DMS53 treated with DMSO at 0.1 percent for 48 hours (cell line): ENCODE results near the gene ULBP3.
"Not testable (repeated sequence)": the region's sequence is repeated elsewhere in the genome, so short reads cannot be mapped to it uniquely, and the experiment has no call there.

Source experiments
- DNase-seq: peaks from one replicate; lab custom pipeline; 2025; ENCODE audit not compliant: unreplicated experiment; lab: John Stamatoyannopoulos, UW

Gene ULBP3

DNA sequence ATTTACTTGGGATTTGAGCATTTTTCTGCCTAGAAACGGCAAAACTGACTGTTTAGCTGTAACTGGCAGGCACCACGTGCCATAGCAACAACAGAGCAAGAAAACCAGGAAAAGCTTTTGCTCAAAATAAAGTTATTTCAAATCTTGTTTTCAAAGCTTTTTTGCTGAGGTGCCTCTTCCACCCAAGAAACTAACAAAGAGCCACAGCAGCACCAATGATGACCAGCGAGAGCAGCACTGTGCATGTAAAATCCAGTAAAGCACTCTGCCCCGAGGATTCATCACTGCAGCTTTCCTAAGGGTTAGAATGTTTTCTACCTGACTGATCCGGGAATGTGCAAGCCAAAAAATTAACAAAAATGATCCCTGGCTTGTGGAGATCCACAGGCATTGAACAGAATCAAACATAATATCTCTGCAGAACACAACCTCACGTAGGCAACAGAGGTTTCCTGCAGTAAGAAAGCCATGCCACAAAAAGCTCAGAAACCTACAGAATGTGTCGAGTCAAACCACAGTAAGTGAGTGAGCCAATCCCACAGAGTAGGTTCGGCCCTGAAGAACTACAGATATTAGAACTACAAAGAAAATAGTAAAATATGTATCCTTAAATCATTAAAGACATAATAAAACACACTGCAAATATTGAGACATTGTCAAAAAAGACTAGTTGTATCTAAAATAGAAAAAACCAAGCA, 7.4 kb upstream of the ULBP3 start:
- DNase-seq = no peak

DNA sequence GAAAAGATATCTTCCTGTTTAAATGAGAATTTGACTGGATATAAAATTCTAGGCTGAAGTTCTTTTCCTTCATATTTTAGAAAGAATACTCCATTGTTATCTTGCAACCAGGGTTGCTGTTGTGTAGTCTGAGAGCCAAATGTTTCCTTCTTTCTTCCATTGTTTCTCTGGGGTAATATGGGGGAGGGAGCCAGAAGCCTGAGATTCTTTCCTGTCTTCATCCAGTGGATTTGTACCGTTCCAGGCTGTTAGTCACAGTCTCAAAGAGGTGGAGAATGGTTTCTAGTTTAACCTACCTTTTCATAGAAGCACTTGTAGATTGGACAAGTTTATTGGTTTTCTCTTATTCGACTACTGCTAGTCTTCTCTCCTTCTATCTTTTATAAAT, 6.1 kb upstream of the ULBP3 start:
- no peak for DNase-seq

DNA sequence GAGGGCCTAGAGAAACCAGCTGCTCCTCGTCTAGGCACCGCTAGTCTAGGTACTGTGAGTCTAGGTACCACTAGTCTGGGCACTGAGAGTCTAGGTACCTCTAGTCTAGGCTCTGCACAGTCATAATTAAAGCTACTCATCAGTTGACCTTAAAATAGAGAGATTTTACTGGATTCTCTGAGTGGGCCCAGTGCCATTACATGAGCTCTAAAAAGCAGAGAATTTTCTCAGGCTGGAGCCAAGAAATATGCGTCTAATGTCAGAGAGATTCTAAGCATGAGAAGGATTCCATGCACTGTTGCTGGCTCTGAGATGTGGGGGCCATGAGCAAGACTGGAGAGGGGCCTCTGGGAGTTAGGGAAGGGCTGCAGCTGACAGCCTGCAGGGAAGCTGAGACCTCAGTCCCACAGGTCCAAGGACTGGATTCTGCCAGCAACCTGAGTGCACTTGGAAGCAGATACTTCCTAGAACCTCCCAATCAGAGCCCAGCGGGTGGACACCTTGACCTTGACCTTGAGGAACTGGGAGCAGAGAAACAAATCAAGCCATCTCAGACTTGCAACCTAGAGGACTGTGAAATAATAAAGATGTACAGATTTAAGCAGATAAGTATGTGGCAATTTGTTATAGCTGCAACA, 5.6 kb upstream of the ULBP3 start:
- DNase-seq = not testable (repeated sequence)

DNA sequence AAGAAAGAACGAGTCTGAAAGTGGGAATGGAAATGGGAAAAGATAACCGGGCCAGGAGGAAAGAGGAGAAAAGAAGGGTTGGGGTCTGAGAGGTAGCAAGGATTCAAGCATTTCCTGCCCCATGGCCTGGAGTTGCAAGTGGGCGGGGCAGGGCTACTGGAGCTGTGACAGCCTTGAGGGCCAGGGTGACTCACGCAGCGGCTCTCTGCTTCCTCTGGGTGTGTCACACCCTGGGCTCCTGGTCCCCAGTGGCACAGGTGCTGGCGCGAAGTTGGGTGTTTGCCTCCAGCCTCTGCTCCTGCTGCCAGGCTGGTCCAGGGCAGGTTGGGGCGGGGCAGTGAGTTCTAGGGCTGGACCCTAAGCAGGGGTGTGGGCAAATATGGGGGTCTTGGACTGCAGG, 3.3 kb upstream of the ULBP3 start:
- peak; percentile 82 for DNase-seq

DNA sequence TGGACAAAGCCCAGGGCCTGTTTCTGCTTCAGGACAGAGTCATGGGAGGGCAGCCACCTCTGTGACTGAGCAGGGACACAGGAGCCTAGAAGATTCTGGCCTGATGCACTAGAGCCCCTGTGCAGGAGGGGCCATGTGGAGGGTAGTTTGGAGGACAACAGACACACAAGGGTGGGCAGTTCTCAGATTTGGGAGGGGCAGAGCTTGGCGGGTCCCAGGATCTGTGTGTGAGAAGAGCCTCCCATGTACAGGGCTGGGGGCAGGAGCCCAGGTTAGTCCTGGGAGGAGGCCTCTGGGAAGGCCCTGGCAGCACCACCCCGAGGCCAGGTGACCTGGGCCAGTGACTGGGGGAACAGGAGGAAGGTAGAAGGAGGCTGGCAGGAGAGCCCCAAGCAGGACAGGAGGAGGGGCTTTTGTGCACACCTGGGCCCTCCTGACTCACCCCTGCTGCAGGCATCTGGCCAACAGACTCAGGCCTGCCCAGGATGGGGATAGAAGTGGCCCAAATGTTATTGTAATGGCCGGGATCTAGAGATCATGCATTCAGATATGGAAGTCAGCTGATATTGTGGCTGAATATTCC, 1.4 kb upstream of the ULBP3 start:
- DNase-seq = no peak

DNA sequence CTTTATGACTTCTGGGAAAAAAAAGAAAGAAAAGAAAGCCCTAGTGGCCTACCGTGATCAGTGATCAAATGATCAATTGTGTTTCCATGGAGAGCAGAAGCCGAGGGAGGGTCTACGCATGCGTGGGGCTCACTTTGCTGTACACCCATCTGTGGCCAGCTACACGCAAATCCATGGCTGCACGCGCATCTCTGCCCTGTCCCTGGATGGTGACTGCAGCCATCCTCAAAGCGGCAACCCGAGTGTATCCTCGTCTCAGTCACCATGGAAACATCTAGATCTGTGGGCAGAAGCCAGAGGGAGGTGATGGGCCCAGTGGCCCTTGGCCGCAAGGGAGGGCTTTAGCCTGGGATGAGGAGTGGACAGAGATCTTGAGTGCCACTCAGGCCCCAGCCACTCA, 785 bp upstream of the ULBP3 start:
- no peak for DNase-seq

DNA sequence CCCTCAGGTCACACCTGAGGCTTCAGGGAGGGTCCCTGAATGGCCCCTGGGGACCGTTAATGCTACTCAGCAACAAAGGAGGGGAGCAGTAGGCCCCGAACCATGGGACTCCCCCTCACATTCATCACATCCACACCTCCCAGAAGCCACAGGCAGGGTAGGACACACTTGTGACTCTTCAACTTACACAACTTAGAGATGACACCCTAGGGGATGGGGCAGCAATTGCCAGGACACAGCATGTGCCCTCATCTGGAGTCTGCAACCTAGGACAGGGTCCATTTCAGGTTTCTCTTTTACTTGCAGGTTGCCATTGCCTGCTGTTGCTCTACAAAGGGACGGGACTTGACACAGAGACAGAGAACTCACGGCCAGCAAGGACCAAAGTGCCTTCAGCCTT, 770 bp downstream of the ULBP3 start:
- no peak for DNase-seq

DNA sequence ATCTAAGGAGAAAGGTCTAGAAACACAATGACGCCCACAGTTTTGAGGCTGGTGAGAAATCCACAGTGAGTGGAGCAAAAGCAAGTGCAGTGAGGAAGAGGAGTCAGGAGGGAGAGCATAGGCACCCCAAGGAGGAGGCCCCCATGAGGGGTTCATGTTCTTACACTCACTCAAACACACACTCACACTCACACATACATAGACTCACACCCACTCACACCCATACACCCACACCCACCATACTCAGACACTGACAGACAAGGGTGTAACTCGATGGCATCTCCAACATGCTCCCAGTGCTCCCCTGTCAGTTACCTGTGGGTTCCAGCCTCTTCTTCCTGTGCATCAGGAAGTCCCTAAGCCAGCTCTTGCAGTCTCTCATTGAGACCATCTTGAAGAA, 3.8 kb downstream of the ULBP3 start:
- DNase-seq = no peak

DNA sequence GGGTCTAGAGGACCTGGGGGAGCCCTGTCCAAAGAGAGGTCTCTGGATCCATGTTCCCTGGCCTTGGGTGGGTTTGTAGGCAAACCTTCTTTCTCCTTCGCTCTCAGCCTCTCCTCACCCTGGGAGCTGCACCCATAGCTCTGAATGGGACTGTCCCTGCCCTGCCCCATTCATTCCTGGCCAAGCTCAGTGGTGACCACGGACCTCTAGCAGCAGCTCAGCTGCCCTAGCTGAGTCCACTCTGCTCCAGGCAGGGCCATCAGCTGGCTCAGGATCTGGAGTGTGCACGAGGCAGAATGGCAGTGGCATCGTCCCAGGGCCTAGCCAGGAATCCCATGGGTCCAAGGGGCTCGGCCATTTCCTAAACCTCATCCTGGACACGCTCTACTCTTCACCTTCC, 5.3 kb downstream of the ULBP3 start:
- DNase-seq = no peak

DNA sequence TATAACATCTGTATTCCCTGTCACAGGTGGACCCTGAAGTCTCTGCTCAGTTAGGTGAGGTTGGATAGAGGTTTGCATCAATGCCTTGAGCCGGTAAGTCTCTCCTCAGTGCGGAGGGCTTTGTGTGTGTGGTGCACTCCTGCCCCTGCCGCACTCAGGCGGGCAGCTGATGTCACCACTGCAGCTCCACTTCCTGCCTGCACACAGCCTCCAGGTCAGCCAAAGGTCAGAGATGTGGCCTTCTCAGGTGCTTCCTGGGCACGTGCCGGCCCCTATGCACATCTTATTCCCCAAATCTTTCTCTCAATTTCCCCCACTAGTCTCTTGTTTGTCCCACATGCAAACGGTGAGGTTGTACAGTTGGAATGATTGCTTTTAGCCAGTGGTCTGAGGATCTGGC, 8.9 kb downstream of the ULBP3 start:
- DNase-seq = not testable (repeated sequence)

DNA sequence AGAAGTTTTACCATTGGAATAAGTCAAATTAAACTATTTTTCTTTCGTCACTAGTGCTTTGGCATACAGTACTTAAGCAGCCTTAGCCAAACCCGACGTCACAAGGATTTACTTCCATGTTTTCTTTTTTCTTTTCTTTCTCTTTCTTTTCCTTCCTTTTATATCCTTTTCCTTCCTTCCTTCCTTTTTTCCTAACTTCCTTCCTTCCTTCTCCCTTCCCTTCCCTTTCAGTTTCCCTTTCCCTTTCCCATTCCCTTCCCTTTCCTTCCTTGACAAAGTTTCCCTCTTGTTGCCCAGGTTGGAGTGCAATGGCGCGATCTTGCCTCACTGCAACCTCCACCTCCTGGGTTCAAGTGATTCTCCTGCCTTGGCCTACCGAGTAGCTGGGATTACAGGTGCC, 9.9 kb downstream of the ULBP3 start:
- DNase-seq = no peak

DNA sequence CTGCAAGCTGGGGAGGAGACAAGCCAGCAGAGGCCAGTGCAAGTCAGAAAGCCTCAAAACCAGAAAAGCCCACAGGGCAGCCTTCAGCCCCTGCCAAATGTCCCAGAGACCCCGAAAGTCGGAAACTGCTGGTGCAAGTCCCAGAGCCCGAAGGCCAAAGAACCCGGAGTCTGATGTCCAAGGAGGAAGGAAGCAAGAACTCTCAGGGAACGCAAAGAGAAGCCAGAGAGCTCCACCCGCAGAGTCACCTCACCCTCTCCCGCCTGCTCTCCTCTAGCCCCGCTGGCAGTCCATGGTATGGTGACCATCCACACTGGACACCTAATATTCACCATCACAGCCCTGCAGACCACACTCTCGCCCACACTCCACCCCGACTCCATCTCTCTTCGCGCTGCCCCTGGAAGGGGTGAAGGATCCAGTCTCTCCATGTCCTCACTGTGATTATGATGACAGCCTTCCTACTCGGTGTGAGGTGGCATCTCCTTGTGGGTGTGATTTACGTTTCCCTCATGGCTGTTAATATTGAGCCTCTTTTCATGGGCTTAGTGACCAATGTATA, 10.6 kb downstream of the ULBP3 start:
- no peak for DNase-seq

DNA sequence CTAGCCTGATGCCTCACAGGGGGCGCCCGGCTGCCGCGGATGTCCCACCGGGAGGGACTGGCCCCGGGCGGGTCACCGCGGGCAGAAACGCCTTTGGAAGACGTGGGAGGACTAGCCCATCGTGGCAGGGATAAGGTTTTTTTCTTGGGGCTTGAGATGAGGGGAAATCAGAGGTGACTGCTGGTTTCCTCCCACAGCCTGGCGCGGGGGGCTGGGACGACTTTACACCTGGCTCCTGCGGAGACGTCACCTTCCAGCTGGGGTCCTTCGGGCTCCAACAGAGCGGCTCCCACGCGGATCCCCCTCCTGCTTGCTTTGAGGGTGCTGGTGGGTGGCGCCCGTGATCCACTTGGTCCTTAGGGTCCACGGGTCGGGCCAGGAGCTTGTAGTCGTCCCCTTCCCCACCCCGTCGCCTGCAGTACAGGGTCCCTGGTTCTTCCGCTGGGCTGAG, 11.4 kb downstream of the ULBP3 start:
- no peak for DNase-seq

DNA sequence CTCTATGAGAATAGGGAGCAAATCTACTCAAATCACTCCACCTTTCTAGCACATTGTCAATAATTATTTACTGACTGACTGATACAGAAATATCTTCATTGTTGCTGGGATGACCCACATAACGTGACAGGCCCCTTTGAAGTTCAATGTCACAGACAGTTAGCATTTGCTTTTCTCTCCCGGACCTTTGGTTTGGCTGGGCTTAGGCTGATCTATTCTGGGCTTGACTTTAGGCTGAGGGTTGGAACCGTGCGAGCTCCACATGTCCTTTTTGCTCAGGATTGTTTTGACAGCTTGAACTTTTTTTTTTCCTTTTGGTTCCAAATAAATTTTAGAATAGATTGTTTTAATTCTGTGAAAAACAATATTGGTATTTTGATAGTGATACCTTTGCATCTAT, 12.0 kb downstream of the ULBP3 start:
- no peak for DNase-seq

DNA sequence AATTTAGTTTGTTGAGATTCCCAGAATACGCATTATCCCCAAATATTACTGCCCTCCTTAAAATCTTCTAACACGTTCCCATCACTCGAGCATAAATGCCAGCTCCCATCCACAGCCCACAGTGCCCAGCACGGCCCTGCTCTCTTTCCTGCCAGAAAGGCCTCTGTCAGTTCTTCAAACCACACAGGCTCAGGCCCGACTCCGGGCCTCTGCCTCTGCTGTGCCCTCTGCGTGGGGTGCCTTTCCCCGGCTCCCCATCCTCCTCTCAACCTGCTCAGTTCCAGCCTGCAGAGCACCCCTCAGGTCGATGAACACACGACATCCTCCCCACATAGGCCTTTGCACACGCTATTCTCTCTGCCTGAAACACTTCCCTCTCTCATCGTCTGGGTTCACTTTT, 12.8 kb downstream of the ULBP3 start:
- no peak for DNase-seq

DNA sequence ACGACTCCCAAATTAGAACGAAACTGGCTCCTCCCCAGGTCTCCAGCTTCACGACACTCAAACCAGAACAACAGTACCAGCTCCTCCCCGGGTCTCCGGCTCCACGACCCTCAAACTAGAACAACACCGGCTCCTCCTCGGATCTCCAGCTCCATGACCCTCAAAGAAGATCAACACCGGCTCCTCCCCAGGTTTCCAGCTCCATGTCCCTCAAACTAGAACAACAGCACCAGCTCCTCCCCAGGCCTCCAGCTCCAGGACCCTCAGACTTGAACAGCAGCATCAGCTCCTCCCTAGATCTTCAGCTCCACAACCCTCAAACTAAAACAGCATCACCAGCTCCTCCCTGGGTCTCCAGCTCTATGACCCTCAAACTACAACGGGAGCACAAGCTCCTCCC, 13.8 kb downstream of the ULBP3 start:
- no peak for DNase-seq

DNA sequence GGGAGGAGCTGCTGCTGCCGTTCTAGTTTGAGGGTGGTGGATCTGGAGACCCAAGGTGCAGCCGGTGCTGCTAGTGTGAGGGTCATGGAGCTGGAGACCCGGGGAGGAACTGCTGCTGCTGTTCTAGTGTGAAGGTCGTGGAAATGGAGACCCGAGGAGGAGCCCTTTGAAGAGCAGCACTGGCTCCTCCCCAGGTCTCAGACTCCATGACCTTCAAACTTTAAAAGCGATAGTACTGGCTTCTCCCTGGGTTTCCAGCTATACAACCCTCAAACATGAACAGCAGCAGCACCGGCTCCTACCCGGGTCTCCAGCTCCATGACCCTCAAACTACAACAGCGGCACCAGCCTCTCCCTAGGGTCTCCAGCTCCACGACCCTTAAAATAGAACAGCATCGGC, 15.5 kb downstream of the ULBP3 start:
- no peak for DNase-seq

DNA sequence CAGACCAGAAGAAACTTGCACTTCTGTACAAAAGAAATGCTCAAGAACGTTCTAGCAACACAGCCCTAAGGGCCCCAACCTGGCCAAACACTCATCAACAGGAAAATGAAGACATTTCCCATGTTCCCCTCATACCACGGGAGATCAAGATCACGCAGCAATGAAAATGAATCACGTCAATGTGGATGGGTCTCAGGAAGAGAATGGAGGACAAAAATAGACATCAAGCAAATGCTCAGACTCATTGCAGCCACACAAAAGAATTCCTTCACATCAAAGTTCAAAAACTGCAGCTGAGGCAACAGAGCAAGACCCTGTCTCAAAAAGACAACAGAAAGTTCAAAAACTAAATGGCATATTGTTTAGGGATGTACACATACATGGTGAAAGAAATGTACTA, 18.1 kb downstream of the ULBP3 start:
- no peak for DNase-seq

DNA sequence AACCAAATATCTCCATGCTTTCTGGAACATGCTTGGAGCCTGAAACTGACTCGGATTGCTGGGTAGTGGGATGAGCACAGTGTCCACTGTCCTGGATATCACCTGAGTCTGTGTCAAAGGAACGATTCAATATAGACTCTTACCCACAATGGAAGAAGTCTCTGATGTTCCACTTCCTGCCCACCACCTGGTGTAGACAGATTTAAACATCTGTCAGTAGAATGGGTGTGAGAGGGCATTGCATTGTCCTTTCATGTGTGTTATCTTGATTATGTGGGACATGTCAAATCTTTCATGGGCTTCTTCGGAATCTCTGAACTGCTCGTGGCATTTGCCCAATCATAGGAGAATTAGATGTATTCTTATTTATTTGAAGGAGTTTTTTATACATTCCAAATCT, 20.8 kb downstream of the ULBP3 start:
- DNase-seq = no peak

DNA sequence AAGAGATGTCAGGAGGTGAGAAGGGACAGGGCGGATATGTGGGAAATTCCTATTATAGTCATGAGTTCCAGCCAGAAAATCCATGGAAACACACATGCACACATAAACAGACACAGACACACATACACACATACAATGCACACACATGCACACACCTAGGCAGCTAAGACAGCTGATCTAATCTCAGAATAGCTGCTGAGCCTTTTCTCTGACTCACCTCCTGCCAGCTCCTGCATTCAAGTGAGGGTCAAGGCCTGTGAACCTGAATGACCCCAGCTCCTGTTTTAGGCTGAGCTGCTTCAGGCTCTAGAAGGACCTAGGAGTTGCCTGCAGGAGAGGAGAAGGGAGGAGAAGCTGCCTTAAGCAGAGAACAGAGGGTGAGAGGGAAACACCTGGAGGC, 22.0 kb downstream of the ULBP3 start:
- DNase-seq = no peak

DNA sequence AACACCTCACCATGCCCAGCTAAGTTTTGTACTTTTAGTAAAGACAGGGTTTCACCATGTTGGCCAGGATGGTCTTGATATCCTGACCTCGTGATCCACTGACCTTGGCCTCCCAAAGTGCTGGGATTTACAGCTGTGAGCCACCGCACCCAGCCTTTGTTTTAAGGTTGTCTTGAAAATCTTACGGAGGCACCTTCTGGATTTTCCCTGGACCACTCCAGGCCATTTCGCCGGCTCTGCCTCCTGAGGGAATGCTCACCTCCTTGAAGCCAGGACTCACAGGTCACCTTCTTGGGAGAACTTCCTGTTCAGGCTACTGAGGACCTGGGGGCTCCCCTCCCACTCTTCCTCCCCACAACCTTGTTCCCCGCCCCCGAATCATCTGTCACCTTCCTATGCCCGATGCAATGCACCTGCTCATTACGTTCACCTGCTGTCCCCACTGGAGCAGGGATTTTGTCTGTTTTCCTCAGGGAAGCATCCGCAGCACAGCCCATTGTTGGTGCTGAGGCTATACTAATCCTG, 24.2 kb downstream of the ULBP3 start:
- no peak for DNase-seq
